Measurements from ENCODE around the gene LAYN. TPM values are rescaled to one million over a fixed set of nuclear protein-coding genes. Genes with fewer than 3 reads are reported as not detected.

Gene LAYN
- total RNA-seq, 3 donors from 2014 or later (not counting 1 experiment from before 2014, with no cell fraction given), result 0.94 to 1.8 TPM; not detected in 1

GRCh38 chr11:111554532-111554931 lies 14.0 kb downstream of the LAYN start:
- Histone ChIP-seq H3K4me3 (ENCODE audit: low read length) (no peak overlapping the region), H3K9me3 (ENCODE audit: control insufficient read depth, insufficient read depth, low read length) (no peaks in the 10 kb centered on the region), H3K27me3 (ENCODE audit: control insufficient read depth, insufficient read depth, low read length) (no peaks in the 10 kb centered on the region), H3K27ac (ENCODE audit: low read length) (no peak overlapping the region), H3K4me1 (ENCODE audit: control insufficient read depth, insufficient read depth, low read length) (no peaks in the 10 kb centered on the region), H3K36me3 (ENCODE audit: control insufficient read depth, insufficient read depth, low read length) (no peaks in the 10 kb centered on the region)
- TF ChIP-seq, protein P1, sequence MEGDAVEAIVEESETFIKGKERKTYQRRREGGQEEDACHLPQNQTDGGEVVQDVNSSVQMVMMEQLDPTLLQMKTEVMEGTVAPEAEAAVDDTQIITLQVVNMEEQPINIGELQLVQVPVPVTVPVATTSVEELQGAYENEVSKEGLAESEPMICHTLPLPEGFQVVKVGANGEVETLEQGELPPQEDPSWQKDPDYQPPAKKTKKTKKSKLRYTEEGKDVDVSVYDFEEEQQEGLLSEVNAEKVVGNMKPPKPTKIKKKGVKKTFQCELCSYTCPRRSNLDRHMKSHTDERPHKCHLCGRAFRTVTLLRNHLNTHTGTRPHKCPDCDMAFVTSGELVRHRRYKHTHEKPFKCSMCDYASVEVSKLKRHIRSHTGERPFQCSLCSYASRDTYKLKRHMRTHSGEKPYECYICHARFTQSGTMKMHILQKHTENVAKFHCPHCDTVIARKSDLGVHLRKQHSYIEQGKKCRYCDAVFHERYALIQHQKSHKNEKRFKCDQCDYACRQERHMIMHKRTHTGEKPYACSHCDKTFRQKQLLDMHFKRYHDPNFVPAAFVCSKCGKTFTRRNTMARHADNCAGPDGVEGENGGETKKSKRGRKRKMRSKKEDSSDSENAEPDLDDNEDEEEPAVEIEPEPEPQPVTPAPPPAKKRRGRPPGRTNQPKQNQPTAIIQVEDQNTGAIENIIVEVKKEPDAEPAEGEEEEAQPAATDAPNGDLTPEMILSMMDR (IDR thresholded peaks at IDR 0.05), result no peak
- intact Hi-C loops (cut with micrococcal nuclease), result no loop called here
- H3K36me3 Mint-ChIP-seq, result no peaks in the 10 kb centered on the region
- peaks cover 5 to 20% of the 10 kb centered on the region in 2 donors for H3K27me3 Mint-ChIP-seq (ENCODE audit: low read depth in 2 of 2)
- no peak overlapping the region for H3K4me3 Mint-ChIP-seq
- DNase-seq (no peak), ATAC-seq (no peak)
- H3K4me1 Mint-ChIP-seq, result no peaks in the 10 kb centered on the region
- no peak overlapping the region for H3K27ac Mint-ChIP-seq
- H3K9me3 Mint-ChIP-seq, result no peaks in the 10 kb centered on the region

DNA sequence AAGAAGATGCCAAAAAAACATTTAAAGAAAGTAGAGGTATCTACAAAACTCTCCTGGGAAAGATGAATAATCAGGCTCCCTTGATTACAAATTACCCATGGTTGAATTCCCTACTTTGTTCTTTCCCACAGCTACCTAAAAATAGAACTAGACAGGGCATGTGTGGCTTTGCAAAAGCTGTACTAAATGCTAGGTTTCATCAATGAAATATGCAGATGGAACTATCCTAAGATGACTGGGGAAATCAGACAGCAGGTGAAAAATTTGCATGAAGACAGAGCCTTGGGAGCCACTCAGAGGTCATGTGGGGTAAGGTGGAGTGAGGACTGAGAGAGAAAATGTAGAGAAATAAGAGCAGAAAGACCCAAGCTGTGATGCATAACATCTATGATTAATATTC lies 14.7 kb downstream of the LAYN start:
- TF ChIP-seq, protein P1 (IDR thresholded peaks at IDR 0.05), result no peak
- H3K4me1 Mint-ChIP-seq, result no peaks in the 10 kb centered on the region
- Histone ChIP-seq H3K27ac (ENCODE audit: low read length) (no peak overlapping the region), H3K36me3 (ENCODE audit: control insufficient read depth, insufficient read depth, low read length) (no peaks in the 10 kb centered on the region), H3K4me3 (ENCODE audit: low read length) (no peak overlapping the region), H3K27me3 (ENCODE audit: control insufficient read depth, insufficient read depth, low read length) (no peaks in the 10 kb centered on the region), H3K9me3 (ENCODE audit: control insufficient read depth, insufficient read depth, low read length) (no peaks in the 10 kb centered on the region), H3K4me1 (ENCODE audit: control insufficient read depth, insufficient read depth, low read length) (no peaks in the 10 kb centered on the region)
- H3K9me3 Mint-ChIP-seq, result no peaks in the 10 kb centered on the region
- peaks cover 5 to 20% of the 10 kb centered on the region in 2 donors for H3K27me3 Mint-ChIP-seq (ENCODE audit: low read depth in 2 of 2)
- intact Hi-C loops (cut with micrococcal nuclease), result no loop called here
- ATAC-seq (no peak), DNase-seq (no peak)
- H3K27ac Mint-ChIP-seq, result no peak overlapping the region
- H3K4me3 Mint-ChIP-seq, result no peak overlapping the region
- no peaks in the 10 kb centered on the region for H3K36me3 Mint-ChIP-seq

GRCh38 chr11:111557425-111558111 lies 17.0 kb downstream of the LAYN start:
- H3K27me3 ChIP-seq (ENCODE audit: control insufficient read depth, insufficient read depth, low read length), result no peaks in the 10 kb centered on the region
- no peaks in the 10 kb centered on the region for H3K9me3 ChIP-seq (ENCODE audit: control insufficient read depth, insufficient read depth, low read length)
- no peak overlapping the region for H3K27ac ChIP-seq (ENCODE audit: low read length)
- Mint-ChIP-seq H3K36me3 (no peaks in the 10 kb centered on the region), H3K4me3 (no peak overlapping the region), H3K27ac (no peak overlapping the region), H3K9me3 (no peaks in the 10 kb centered on the region), H3K4me1 (no peaks in the 10 kb centered on the region), H3K27me3 (ENCODE audit: low read depth in 2 of 2) (peaks cover 6 to 17% of the 10 kb centered on the region in 2 donors)
- DNase-seq (no peak), ATAC-seq (no peak)
- H3K36me3 ChIP-seq (ENCODE audit: control insufficient read depth, insufficient read depth, low read length), result no peaks in the 10 kb centered on the region
- TF ChIP-seq, protein P1 (IDR thresholded peaks at IDR 0.05), result no peak
- WGBS (ENCODE audit: insufficient coverage), result 89% methylated on average over 5 of the region's 5 CpGs
- H3K4me3 ChIP-seq (ENCODE audit: low read length), result no peak overlapping the region
- intact Hi-C loops (cut with micrococcal nuclease), result no loop called here
- no peaks in the 10 kb centered on the region for H3K4me1 ChIP-seq (ENCODE audit: control insufficient read depth, insufficient read depth, low read length)

All from natural killer cell (primary cell).